ENCODE data around the gene SHPK. TPM values are rescaled to one million over a fixed set of nuclear protein-coding genes. Genes with fewer than 3 reads are reported as not detected.

The SHPK gene
- total RNA-seq, 1 donor from 2014 or later = 10.6 TPM

GRCh38 chr17:3558603-3559269, 77.3 kb downstream of the SHPK start:
- H3K9me3 ChIP-seq = no peaks in the 10 kb centered on the region
- no peak overlapping the region for H3K27ac ChIP-seq
- no peaks in the 10 kb centered on the region for H3K27me3 ChIP-seq (ENCODE audit: low read depth)
- intact Hi-C loops (cut with DNase I) = no loop called here
- no peak for TF ChIP-seq CTCF (IDR thresholded peaks at IDR 0.05)
- no peak overlapping the region for H3K4me3 ChIP-seq
- H3K4me1 ChIP-seq = peaks cover 8% of the 10 kb centered on the region
- peak; percentile 28 to 58 for ATAC-seq
- no peak for DNase-seq
- no peaks in the 10 kb centered on the region for H3K36me3 ChIP-seq

Other genes with a start within 250 kb of the SHPK start
- gene OR3A2, start 249.9 kb downstream of the SHPK start, total RNA-seq = not detected
- gene OR1E1, start 237.8 kb downstream of the SHPK start, total RNA-seq = not detected
- not detected for gene OR3A3, start 224.9 kb downstream of the SHPK start, total RNA-seq
- not detected for gene OR1E2, start 202.4 kb downstream of the SHPK start, total RNA-seq
- gene SPATA22, start 164.4 kb downstream of the SHPK start, total RNA-seq = 0.53 TPM
- 8.2 TPM for gene ASPA, start 160.3 kb downstream of the SHPK start, total RNA-seq
- 0.68 TPM for gene TRPV3, start 78.4 kb downstream of the SHPK start, total RNA-seq
- gene TRPV1, start 26.8 kb downstream of the SHPK start, total RNA-seq = 3.4 TPM
- 21.1 TPM for gene CTNS, start 510 bp upstream of the SHPK start, total RNA-seq
- gene TAX1BP3, start 32.3 kb upstream of the SHPK start, total RNA-seq = 82.8 TPM
- gene EMC6, start 32.6 kb upstream of the SHPK start, total RNA-seq = 32.9 TPM
- 2.5 TPM for gene P2RX5, start 59.9 kb upstream of the SHPK start, total RNA-seq
- 0.68 TPM for gene HASPIN, start 87.7 kb upstream of the SHPK start, total RNA-seq
- gene ITGAE, start 164.9 kb upstream of the SHPK start, total RNA-seq = 35.4 TPM
- gene NCBP3, start 210.0 kb upstream of the SHPK start, total RNA-seq = 40.3 TPM

All from lower lobe of right lung (tissue), 2 donors.